ENCODE measurements around the gene PLEKHG3. TPM values are rescaled to one million over a fixed set of nuclear protein-coding genes. Genes with fewer than 3 reads are reported as not detected.

The PLEKHG3 gene
- total RNA-seq, 1 experiment from 2014 or later, result 75.3 TPM

- TF ChIP-seq ZNF671 (CRISPR knock-in tag; IDR thresholded peaks at IDR 0.05) (no peak), ATF3 (CRISPR knock-in tag; conservative IDR thresholded peaks at IDR 0.05) (no peak), SMAD4 (CRISPR knock-in tag; IDR thresholded peaks at IDR 0.05) (no peak), EMX1 (CRISPR knock-in tag; IDR thresholded peaks at IDR 0.05) (no peak), PREB (CRISPR knock-in tag; IDR thresholded peaks at IDR 0.05; ENCODE audit: borderline replicate concordance) (no peak), NR3C1 (CRISPR knock-in tag; conservative IDR thresholded peaks at IDR 0.05; ENCODE audit: low read depth) (no peak), RELA (CRISPR knock-in tag; IDR thresholded peaks at IDR 0.05; ENCODE audit: borderline replicate concordance) (no peak), ZNF263 (CRISPR knock-in tag; IDR thresholded peaks at IDR 0.05; ENCODE audit: low read depth) (no peak), IRF2 (CRISPR knock-in tag; IDR thresholded peaks at IDR 0.05; ENCODE audit: borderline replicate concordance, low read depth) (no peak), CREB1 (CRISPR knock-in tag; IDR thresholded peaks at IDR 0.05) (no peak), AR (CRISPR knock-in tag; IDR thresholded peaks at IDR 0.05) (no peak), NFYB (CRISPR knock-in tag; conservative IDR thresholded peaks at IDR 0.05; ENCODE audit: low read depth) (no peak), NFATC4 (CRISPR knock-in tag; IDR thresholded peaks at IDR 0.05) (no peak), SP1 (CRISPR knock-in tag; conservative IDR thresholded peaks at IDR 0.05) (no peak)
- TF ChIP-seq, protein P1, sequence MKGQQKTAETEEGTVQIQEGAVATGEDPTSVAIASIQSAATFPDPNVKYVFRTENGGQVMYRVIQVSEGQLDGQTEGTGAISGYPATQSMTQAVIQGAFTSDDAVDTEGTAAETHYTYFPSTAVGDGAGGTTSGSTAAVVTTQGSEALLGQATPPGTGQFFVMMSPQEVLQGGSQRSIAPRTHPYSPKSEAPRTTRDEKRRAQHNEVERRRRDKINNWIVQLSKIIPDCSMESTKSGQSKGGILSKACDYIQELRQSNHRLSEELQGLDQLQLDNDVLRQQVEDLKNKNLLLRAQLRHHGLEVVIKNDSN (CRISPR knock-in tag; IDR thresholded peaks at IDR 0.05), result no peak
- TF ChIP-seq, protein P2, sequence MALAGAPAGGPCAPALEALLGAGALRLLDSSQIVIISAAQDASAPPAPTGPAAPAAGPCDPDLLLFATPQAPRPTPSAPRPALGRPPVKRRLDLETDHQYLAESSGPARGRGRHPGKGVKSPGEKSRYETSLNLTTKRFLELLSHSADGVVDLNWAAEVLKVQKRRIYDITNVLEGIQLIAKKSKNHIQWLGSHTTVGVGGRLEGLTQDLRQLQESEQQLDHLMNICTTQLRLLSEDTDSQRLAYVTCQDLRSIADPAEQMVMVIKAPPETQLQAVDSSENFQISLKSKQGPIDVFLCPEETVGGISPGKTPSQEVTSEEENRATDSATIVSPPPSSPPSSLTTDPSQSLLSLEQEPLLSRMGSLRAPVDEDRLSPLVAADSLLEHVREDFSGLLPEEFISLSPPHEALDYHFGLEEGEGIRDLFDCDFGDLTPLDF (CRISPR knock-in tag; IDR thresholded peaks at IDR 0.05), result no peak
- TF ChIP-seq, protein P3, sequence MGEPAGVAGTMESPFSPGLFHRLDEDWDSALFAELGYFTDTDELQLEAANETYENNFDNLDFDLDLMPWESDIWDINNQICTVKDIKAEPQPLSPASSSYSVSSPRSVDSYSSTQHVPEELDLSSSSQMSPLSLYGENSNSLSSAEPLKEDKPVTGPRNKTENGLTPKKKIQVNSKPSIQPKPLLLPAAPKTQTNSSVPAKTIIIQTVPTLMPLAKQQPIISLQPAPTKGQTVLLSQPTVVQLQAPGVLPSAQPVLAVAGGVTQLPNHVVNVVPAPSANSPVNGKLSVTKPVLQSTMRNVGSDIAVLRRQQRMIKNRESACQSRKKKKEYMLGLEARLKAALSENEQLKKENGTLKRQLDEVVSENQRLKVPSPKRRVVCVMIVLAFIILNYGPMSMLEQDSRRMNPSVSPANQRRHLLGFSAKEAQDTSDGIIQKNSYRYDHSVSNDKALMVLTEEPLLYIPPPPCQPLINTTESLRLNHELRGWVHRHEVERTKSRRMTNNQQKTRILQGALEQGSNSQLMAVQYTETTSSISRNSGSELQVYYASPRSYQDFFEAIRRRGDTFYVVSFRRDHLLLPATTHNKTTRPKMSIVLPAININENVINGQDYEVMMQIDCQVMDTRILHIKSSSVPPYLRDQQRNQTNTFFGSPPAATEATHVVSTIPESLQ (CRISPR knock-in tag; IDR thresholded peaks at IDR 0.05), result no peak
- ATAC-seq (no peak), DNase-seq (ENCODE audit: low spot score) (peak; percentile 5)
- CTCF ChIA-PET, result interaction anchor here (0.8 to 1.2 kb wide), 2 partner anchors 83 to 91 kb away, joined by 3 read pairs; no protein-coding TSS in a partner anchor
- Mint-ChIP-seq H3K27ac (no peak overlapping the region), H3K27me3 (ENCODE audit: low read depth) (peaks cover 1% of the 10 kb centered on the region; the same call in 1 of the 2 replicates), H3K9me3 (no peaks in the 10 kb centered on the region), H3K36me3 (peaks cover 1% of the 10 kb centered on the region), H3K4me1 (peaks cover 91% of the 10 kb centered on the region), H3K4me3 (no peak overlapping the region)
- POLR2A ChIA-PET, result no interaction called here
Measured at GRCh38 chr14:64719601-64720000, 15.4 kb downstream of the PLEKHG3 start.

GRCh38 chr14:64720131-64720576, 15.9 kb downstream of the PLEKHG3 start:
- no peak overlapping the region for H3K4me3 Mint-ChIP-seq
- no peak for ATAC-seq
- CTCF ChIA-PET, result interaction anchor here (0.8 to 1.2 kb wide), 2 partner anchors 83 to 91 kb away, joined by 3 read pairs; no protein-coding TSS in a partner anchor

More at GRCh38 chr14:64720131-64720576, 15.9 kb downstream of the PLEKHG3 start:
- Mint-ChIP-seq H3K4me1 (peaks cover 91% of the 10 kb centered on the region), H3K9me3 (no peaks in the 10 kb centered on the region), H3K27me3 (ENCODE audit: low read depth) (no peaks in the 10 kb centered on the region), H3K36me3 (no peaks in the 10 kb centered on the region), H3K27ac (no peak overlapping the region)
- DNase-seq (ENCODE audit: low spot score), result peak; percentile 5
- POLR2A ChIA-PET, result no interaction called here
- TF ChIP-seq ESRRA (CRISPR knock-in tag; IDR thresholded peaks at IDR 0.05; ENCODE audit: borderline replicate concordance) (no peak), NR2C2 (CRISPR knock-in tag; IDR thresholded peaks at IDR 0.05) (no peak), ZNF263 (CRISPR knock-in tag; IDR thresholded peaks at IDR 0.05; ENCODE audit: low read depth) (no peak), NR3C1 (CRISPR knock-in tag; conservative IDR thresholded peaks at IDR 0.05; ENCODE audit: low read depth) (no peak), SP1 (CRISPR knock-in tag; conservative IDR thresholded peaks at IDR 0.05) (no peak), SMAD4 (CRISPR knock-in tag; IDR thresholded peaks at IDR 0.05) (no peak), TEAD1 (CRISPR knock-in tag; IDR thresholded peaks at IDR 0.05) (no peak), JUN (CRISPR knock-in tag; IDR thresholded peaks at IDR 0.05) (no peak), TP53 (CRISPR knock-in tag; IDR thresholded peaks at IDR 0.05) (no peak), ZNF423 (CRISPR knock-in tag; IDR thresholded peaks at IDR 0.05) (no peak), JAZF1 (CRISPR knock-in tag; IDR thresholded peaks at IDR 0.05) (no peak)
- TF ChIP-seq, protein P4, sequence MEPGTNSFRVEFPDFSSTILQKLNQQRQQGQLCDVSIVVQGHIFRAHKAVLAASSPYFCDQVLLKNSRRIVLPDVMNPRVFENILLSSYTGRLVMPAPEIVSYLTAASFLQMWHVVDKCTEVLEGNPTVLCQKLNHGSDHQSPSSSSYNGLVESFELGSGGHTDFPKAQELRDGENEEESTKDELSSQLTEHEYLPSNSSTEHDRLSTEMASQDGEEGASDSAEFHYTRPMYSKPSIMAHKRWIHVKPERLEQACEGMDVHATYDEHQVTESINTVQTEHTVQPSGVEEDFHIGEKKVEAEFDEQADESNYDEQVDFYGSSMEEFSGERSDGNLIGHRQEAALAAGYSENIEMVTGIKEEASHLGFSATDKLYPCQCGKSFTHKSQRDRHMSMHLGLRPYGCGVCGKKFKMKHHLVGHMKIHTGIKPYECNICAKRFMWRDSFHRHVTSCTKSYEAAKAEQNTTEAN (CRISPR knock-in tag; IDR thresholded peaks at IDR 0.05), result no peak

All from WTC11 (cell line).